Neutrophil (primary cell): Measurements from ENCODE around the gene FAM162A.

Source experiments
- H3K27ac ChIP-seq: fragments of 200-600 bp; sonication (generic); 2 replicates; pipeline ENCODE4 v1.5.1; 2016; ENCODE audit warnings: mild to moderate bottlenecking, moderate library complexity
- H3K27me3 ChIP-seq: fragments of 200-600 bp; sonication (generic); 2 replicates; pipeline ENCODE4 v1.6.0; 2016; ENCODE audit warnings: mild to moderate bottlenecking
- H3K36me3 ChIP-seq: fragments of 200-600 bp; sonication (generic); 2 replicates; pipeline ENCODE4 v1.5.1; 2017
- H3K4me1 ChIP-seq, 2 experiments: fragments of 200-600 bp in 1 of 2; sonication (generic) in 1 of 2; 1 replicate in 1 of 2; 2 replicates in 1 of 2; pipeline versions ENCODE4 v1.5.1 to v1.6.1; 2013 to 2016; ENCODE audit warnings: low read depth in 1 of 2, low read length in 1 of 2, mild to moderate bottlenecking in 1 of 2, moderate library complexity in 1 of 2; ENCODE audit not compliant: control insufficient read depth in 1 of 2, insufficient read depth in 1 of 2
- H3K4me3 ChIP-seq, 2 experiments: fragments of 200-600 bp in 1 of 2; sonication (generic) in 1 of 2; 1 replicate in 1 of 2; 2 replicates in 1 of 2; pipeline ENCODE4 v1.5.1; 2013 to 2016; ENCODE audit warnings: low read depth in 1 of 2, low read length in 1 of 2, mild to moderate bottlenecking in 1 of 2, moderate library complexity in 1 of 2
- H3K9me3 ChIP-seq: fragments of 200-600 bp; sonication (generic); 2 replicates; pipeline ENCODE4 v1.5.1; 2016
- TF ChIP-seq, protein P1 (sequence below): fragments of 200-600 bp; sonication (generic); IDR thresholded peaks from 2 replicates; pipeline ENCODE4 v1.5.1; 2016; ENCODE audit warnings: antibody characterized with exemption

FAM162A gene, protein sequence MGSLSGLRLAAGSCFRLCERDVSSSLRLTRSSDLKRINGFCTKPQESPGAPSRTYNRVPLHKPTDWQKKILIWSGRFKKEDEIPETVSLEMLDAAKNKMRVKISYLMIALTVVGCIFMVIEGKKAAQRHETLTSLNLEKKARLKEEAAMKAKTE

DNA sequence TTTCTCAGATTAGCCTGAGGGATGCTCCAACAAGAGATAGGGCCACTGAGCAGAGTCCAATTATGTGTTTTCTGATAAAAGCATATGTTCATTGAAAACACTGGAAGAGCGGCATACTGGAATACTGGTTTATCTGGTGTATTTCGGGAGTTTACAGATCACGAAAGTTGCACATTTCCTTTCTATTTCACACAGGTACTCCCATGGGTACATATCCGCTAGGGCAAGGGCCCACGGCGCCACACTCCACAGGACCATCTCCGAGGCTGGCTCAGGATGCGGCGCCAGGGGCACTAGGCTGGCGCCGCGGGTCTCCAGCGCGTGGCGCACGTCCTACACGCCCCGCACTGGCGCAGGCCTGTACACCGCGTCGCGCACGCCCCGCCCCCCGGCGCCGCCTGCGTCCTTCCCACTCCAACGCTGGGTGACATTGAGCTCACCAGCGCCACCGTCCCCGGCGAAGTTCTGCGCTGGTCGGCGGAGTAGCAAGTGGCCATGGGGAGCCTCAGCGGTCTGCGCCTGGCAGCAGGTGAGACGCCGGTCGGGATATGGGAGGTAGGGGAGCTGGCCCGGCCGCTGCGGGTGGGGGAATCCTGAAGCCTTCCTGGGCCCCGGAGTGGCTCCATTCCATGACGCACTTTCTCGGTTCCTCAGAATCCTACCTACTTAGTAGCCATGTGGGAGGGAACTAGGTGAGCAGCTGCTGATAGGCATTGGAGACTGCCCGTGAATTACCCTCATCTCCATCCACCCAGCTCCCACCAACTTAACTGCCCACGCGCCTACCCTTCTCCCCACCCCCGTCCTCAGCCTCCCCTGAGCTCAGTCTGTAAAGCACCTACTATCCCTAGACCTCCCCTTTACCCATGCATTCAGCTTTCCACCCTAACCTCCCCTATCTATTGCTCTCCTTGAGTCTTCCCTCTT, at the start of gene FAM162A:
Gene FAM162A, plus strand, starts transcription at position 412 of the 927 bp plus-strand sequence. Its CDS starts 84 bp downstream, at position 496.
- TF ChIP-seq, protein P1, sequence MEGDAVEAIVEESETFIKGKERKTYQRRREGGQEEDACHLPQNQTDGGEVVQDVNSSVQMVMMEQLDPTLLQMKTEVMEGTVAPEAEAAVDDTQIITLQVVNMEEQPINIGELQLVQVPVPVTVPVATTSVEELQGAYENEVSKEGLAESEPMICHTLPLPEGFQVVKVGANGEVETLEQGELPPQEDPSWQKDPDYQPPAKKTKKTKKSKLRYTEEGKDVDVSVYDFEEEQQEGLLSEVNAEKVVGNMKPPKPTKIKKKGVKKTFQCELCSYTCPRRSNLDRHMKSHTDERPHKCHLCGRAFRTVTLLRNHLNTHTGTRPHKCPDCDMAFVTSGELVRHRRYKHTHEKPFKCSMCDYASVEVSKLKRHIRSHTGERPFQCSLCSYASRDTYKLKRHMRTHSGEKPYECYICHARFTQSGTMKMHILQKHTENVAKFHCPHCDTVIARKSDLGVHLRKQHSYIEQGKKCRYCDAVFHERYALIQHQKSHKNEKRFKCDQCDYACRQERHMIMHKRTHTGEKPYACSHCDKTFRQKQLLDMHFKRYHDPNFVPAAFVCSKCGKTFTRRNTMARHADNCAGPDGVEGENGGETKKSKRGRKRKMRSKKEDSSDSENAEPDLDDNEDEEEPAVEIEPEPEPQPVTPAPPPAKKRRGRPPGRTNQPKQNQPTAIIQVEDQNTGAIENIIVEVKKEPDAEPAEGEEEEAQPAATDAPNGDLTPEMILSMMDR: peak; percentile 84
- Histone ChIP-seq H3K27ac (peak within 1 kb of the TSS; percentile 86), H3K4me1 (peaks cover 38 to 39% of the 10 kb centered on the region in 2 experiments), H3K9me3 (no peaks in the 10 kb centered on the region), H3K36me3 (peaks cover 4% of the 10 kb centered on the region), H3K27me3 (no peaks in the 10 kb centered on the region), H3K4me3 (peak within 1 kb of the TSS; percentile 82)

DNA sequence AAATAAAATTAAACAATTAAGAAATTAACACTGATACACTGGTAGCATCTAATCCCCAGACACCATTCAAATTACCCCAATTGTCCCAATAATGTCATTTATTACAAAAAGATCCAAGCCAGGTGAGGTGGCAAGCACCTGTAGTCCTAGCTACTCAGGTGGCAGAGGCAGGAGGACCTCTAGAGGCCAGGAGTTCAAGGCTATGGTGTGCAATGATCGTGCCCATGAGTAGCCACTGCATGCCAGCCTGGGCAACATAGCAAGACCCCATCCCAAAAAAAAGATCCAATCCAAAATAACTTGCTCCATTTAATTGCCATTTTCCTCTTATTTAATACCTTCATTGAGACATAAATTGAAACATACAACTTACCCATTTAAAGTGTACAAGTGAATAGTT, 41.2 kb upstream of the FAM162A start:
- H3K9me3 ChIP-seq: no peaks in the 10 kb centered on the region
- H3K27me3 ChIP-seq: no peaks in the 10 kb centered on the region

DNA sequence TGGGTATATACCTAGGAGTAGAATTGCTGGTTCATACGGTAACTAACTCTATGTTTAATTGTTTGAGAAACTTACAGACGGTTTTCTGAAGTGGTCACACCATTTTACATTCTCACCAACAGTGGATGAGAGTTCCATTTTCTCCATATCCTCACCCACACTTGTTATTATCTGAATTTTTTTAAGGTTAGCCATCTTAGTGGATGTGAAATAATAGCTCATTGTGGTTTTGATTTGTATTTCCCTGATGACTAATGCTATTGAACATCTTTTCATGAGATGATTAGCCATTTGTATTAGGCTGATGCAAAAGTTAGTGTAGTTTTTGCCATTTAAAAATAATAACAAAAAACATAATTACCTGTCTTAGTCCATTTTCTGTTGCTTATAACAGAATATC, 40.3 kb upstream of the FAM162A start:
- TF ChIP-seq, protein P1: no peak
- Histone ChIP-seq H3K27me3 (no peaks in the 10 kb centered on the region), H3K4me3 (no peak overlapping the region), H3K27ac (no peak overlapping the region), H3K4me1 (no peaks in the 10 kb centered on the region), H3K36me3 (peaks cover 57% of the 10 kb centered on the region), H3K9me3 (no peaks in the 10 kb centered on the region)

More for the DNA sequence above, 41.2 kb upstream of the FAM162A start:
- Histone ChIP-seq H3K4me1 (no peaks in the 10 kb centered on the region), H3K36me3 (peaks cover 65% of the 10 kb centered on the region), H3K4me3 (no peak overlapping the region), H3K27ac (no peak overlapping the region)
- TF ChIP-seq, protein P1: no peak

DNA sequence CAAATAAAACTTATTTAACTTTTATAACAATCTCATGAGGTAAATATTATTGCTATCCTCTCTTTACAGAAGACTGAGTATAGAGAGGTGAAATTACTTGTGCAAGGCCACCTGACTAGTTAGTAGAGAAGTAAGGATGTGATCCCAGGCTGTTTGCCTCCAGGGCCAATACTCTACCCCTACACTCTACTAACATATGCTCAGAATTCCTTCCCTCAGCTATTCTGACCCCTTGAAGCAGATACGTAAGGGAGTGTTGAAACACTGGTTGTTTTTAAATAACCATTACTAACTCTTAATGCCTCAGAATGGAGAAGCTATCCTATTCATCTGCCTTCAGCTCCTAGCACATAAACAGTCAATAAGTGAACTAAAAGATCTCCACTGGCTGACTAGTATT, 34.8 kb upstream of the FAM162A start:
- no peak overlapping the region for H3K4me3 ChIP-seq
- H3K9me3 ChIP-seq: no peaks in the 10 kb centered on the region
- no peaks in the 10 kb centered on the region for H3K27me3 ChIP-seq
- H3K4me1 ChIP-seq: no peaks in the 10 kb centered on the region
- TF ChIP-seq, protein P1: no peak
- H3K36me3 ChIP-seq: peaks cover 2% of the 10 kb centered on the region
- H3K27ac ChIP-seq: peak overlapping the region; percentile 2

DNA sequence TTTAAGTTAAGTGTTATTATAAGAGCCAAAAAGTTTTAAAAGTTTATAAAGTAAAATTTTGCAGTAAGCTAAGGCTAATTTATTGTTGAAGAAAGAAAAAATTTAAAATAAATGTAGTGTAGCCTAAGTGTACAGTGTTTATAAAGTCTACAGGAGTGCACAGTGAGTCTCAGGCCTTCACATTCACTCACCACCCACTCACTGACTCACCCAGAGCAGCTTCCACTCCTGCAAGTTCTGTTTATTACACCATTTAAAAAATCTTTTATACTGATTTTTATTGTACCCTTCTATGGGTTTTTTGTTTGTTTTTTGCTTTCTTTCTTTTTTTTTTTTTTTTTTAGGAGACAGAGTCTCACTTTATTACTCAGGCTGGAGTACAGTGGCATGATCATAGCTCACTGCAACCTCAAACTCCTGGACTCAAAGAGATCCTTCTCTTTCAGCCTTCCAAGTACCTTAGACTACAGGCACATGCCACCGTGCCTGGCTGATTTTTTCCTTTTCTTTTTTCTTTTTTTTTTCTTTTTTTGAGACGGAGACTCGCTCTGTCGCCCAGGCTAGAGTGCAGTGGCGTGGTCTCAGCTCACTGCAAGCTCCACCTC, 33.1 kb upstream of the FAM162A start:
- Histone ChIP-seq H3K27ac (no peak overlapping the region), H3K4me3 (no peak overlapping the region), H3K4me1 (peaks cover 4 to 6% of the 10 kb centered on the region in 2 experiments), H3K36me3 (no peaks in the 10 kb centered on the region), H3K9me3 (no peaks in the 10 kb centered on the region), H3K27me3 (no peaks in the 10 kb centered on the region)
- TF ChIP-seq, protein P1: no peak
